NCI-H1436 treated with DMSO at 0.1 percent for 48 hours (cell line): ENCODE data around the gene PODNL1.

Source experiments
- DNase-seq: peaks from one replicate; lab custom pipeline; 2025; lab: John Stamatoyannopoulos, UW

PODNL1 gene

GRCh38 chr19:13887517-13887916, 50.7 kb downstream of the PODNL1 start:
- DNase-seq = no peak

- DNase-seq = no peak
Observed at GRCh38 chr19:13887018-13887436, 51.2 kb downstream of the PODNL1 start.

- no peak for DNase-seq
Observed at GRCh38 chr19:13885826-13886365, 52.3 kb downstream of the PODNL1 start.

GRCh38 chr19:13884726-13885591, 53.3 kb downstream of the PODNL1 start:
- DNase-seq = no peak

GRCh38 chr19:13883516-13884064, 54.6 kb downstream of the PODNL1 start:
- no peak for DNase-seq

- DNase-seq = no peak
Observed at GRCh38 chr19:13882836-13883235, 55.4 kb downstream of the PODNL1 start.

GRCh38 chr19:13882419-13882795, 55.8 kb downstream of the PODNL1 start:
- no peak for DNase-seq

- DNase-seq = no peak
Observed at GRCh38 chr19:13881692-13882418, 56.4 kb downstream of the PODNL1 start.

- DNase-seq = no peak
Observed at GRCh38 chr19:13881251-13881691, 56.9 kb downstream of the PODNL1 start.
